Inferior parietal cortex (tissue), 1 donor: ENCODE results near the gene IFT43.
A peak's percentile ranks its signal among the peaks of the same experiment; 100 is the strongest.

Experiments
- DNase-seq: peaks from one replicate; pipeline ENCODE4 v3.0.0-alpha.2; 2016; ENCODE audit errors: extremely low spot score

IFT43 gene

GRCh38 chr14:76015191-76015590 is 29.6 kb downstream of the IFT43 start:
- DNase-seq: no peak

GRCh38 chr14:76015668-76016067 is 30.1 kb downstream of the IFT43 start:
- no peak for DNase-seq

- DNase-seq: no peak
These were observed 34.1 kb downstream of the IFT43 start for GRCh38 chr14:76019676-76020075.

- no peak for DNase-seq
These were observed 37.4 kb downstream of the IFT43 start for GRCh38 chr14:76022991-76023390.

GRCh38 chr14:76023757-76024156 is 38.2 kb downstream of the IFT43 start:
- DNase-seq: no peak

- DNase-seq: no peak
These were observed 38.8 kb downstream of the IFT43 start for GRCh38 chr14:76024211-76024907.

GRCh38 chr14:76034566-76034965 is 49.0 kb downstream of the IFT43 start:
- DNase-seq: no peak

- DNase-seq: no peak
These were observed 55.1 kb downstream of the IFT43 start for GRCh38 chr14:76040704-76041103.

- DNase-seq: no peak
These were observed 60.2 kb downstream of the IFT43 start for GRCh38 chr14:76045773-76046172.

- DNase-seq: no peak
These were observed 64.7 kb downstream of the IFT43 start for GRCh38 chr14:76050250-76050649.

GRCh38 chr14:76050797-76051392 is 65.3 kb downstream of the IFT43 start:
- peak; percentile 92 for DNase-seq

GRCh38 chr14:76051717-76052465 is 66.3 kb downstream of the IFT43 start:
- DNase-seq: no peak

GRCh38 chr14:76053572-76054355 is 68.2 kb downstream of the IFT43 start:
- no peak for DNase-seq

- no peak for DNase-seq
These were observed 69.8 kb downstream of the IFT43 start for GRCh38 chr14:76055330-76055729.

GRCh38 chr14:76056128-76056527 is 70.6 kb downstream of the IFT43 start:
- no peak for DNase-seq

- DNase-seq: no peak
These were observed 72.4 kb downstream of the IFT43 start for GRCh38 chr14:76057914-76058313.

GRCh38 chr14:76063327-76063726 is 77.8 kb downstream of the IFT43 start:
- DNase-seq: no peak

- no peak for DNase-seq
These were observed 80.0 kb downstream of the IFT43 start for GRCh38 chr14:76065519-76065918.

- DNase-seq: no peak
These were observed 82.0 kb downstream of the IFT43 start for GRCh38 chr14:76067536-76067935.

- DNase-seq: no peak
These were observed 88.2 kb downstream of the IFT43 start for GRCh38 chr14:76073717-76074116.

GRCh38 chr14:76077340-76077739 is 91.8 kb downstream of the IFT43 start:
- DNase-seq: no peak

GRCh38 chr14:76078501-76078900 is 92.9 kb downstream of the IFT43 start:
- no peak for DNase-seq
